ENCODE data around the gene ZNF483.
"Not testable (repeated sequence)": the region's sequence is repeated elsewhere in the genome, so short reads cannot be mapped to it uniquely, and the experiment has no call there.

The ZNF483 gene

DNA sequence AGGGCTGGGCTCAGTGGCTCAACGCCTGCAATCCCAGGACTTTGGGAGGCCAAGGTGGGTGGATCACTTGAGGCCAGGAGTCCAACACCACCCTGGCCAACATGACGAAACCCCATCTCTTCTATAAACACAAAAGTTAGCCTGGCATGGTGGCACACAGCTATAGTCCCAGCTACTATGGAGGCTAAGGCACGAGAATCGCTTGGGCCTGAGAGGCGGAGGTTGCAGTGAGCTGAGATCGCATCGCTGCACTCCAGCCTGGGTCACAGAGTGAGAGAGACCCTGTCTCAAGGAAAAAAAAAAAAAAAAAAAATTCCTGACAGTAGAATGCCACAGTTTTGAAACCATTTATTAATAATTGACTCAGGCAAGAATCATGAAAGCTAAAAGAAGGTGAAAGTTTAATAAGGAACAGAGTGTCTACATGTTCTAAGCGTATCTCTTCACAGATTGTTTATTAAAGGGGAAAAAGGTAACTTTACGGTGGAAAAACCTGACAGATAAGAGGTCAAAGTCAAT is 80.1 kb downstream of the ZNF483 start:
- no peak for DNase-seq (ENCODE audit: extremely low read depth in 1 of 2, low read depth in 1 of 2)

DNA sequence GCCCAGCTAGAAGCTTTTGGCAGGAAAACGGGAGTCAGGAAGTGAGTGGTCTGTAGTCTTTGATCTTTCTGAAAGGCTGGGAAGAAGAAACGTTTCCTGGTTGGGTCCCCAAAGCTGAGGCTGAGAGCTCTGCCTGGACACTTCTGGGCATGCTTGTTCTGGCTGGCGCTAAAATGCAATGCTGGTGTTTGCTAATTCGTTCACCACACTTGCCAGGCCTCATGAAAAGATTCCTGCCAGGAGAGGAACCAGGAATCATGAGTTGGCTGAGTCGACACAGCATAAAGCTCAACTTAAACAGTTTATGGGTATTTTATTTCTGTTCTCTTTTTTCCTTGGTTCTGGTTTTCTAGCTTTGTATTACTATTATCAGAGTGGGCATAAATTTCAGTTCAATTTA is 85.2 kb downstream of the ZNF483 start:
- no peak for DNase-seq (ENCODE audit: extremely low read depth in 1 of 2, low read depth in 1 of 2)

GRCh38 chr9:111610845-111611244 is 85.9 kb downstream of the ZNF483 start:
- DNase-seq (ENCODE audit: extremely low read depth in 1 of 2, low read depth in 1 of 2), result no peak

DNA sequence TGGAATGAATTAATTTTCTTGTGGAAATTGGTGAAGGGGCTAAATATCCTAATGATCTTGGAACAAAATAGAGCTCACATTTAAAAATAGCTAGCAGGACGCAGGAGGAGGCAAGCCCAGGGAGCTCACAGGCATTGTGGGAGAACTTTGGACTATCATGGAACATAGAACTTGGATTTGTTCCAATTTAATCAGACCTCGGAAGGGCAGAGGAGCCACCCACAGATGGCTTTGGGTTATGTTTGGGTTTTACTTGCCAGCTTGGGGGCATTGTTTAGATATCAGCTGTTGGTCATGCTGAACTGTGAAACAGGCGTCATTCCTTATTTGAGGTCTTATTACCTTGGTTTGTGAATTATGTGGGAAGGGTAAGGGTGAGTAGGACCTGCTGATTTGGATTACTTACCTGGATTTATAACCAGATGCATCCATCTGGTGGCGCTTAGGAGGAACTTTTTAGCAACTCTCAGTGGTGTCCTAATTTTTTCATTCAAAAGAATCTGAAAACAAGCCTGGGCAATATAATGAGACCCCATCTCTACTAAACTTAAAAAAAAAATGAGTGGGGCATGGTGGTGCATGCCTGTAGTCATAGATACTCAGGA is 88.6 kb downstream of the ZNF483 start:
- DNase-seq (ENCODE audit: extremely low read depth in 1 of 2, low read depth in 1 of 2), result no peak

GRCh38 chr9:111615928-111616327 is 90.9 kb downstream of the ZNF483 start:
- no peak for DNase-seq (ENCODE audit: extremely low read depth in 1 of 2, low read depth in 1 of 2)

- not testable (repeated sequence) for DNase-seq (ENCODE audit: extremely low read depth in 1 of 2, low read depth in 1 of 2)
Measured at GRCh38 chr9:111617349-111617748, 92.4 kb downstream of the ZNF483 start.

DNA sequence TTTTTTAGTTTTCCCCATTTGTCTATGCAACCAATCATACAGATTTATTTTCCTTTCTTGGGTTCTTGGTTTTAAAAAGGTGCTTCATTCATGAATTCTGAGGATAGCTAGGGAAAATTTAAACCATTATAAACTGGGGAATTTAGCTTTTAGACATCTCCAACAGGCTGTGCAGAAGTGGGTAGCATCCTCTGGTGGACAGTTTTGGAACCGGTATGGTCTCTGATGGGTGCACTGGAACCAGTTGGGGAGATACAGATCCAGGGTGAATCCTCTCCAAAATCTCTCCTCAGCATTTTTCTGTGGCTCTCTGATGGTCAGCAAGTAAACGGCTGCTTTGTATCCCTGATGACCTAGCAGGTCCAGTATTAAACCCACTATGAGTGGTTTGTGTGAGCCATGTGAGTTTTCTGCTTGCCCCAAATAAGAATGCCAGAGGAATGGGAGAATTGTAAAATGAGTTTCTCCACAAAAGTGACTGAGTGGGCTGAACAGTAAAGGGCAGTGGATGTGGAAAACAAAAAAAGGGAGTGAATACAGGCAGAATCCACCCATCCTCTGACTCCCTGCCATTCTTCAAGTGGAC is 97.0 kb downstream of the ZNF483 start:
- no peak for DNase-seq (ENCODE audit: extremely low read depth in 1 of 2, low read depth in 1 of 2)

GRCh38 chr9:111622626-111623025 is 97.6 kb downstream of the ZNF483 start:
- no peak for DNase-seq (ENCODE audit: extremely low read depth in 1 of 2, low read depth in 1 of 2)
